GM18909 (cell line): ENCODE measurements around the gene IL17B.

Experiments used
- ATAC-seq: cut with Tn5 transposase; IDR thresholded peaks from one replicate; pipeline ENCODE4 v1.9.1; 2021; ENCODE audit warnings: mild to moderate bottlenecking; ENCODE audit not compliant: unreplicated experiment, poor library complexity

IL17B gene

GRCh38 chr5:149381261-149381985, 2.3 kb upstream of the IL17B start:
- peak; percentile 19 for ATAC-seq

- no peak for ATAC-seq
Measured at GRCh38 chr5:149380466-149381121, 1.5 kb upstream of the IL17B start.

- no peak for ATAC-seq
Measured at GRCh38 chr5:149379818-149380374, 804 bp upstream of the IL17B start.

GRCh38 chr5:149378241-149378820, 761 bp downstream of the IL17B start:
- ATAC-seq, result no peak

GRCh38 chr5:149376711-149377447, 2.2 kb downstream of the IL17B start:
- no peak for ATAC-seq

- no peak for ATAC-seq
Measured at GRCh38 chr5:149376104-149376503, 3.0 kb downstream of the IL17B start.

- ATAC-seq, result no peak
Measured at GRCh38 chr5:149375434-149375833, 3.7 kb downstream of the IL17B start.

GRCh38 chr5:149374801-149375200, 4.3 kb downstream of the IL17B start:
- no peak for ATAC-seq

- ATAC-seq, result no peak
Measured at GRCh38 chr5:149374303-149374702, 4.8 kb downstream of the IL17B start.

GRCh38 chr5:149372932-149373331, 6.2 kb downstream of the IL17B start:
- no peak for ATAC-seq

- no peak for ATAC-seq
Measured at GRCh38 chr5:149372076-149372795, 6.9 kb downstream of the IL17B start.

GRCh38 chr5:149371296-149371962, 7.7 kb downstream of the IL17B start:
- peak; percentile 84 for ATAC-seq

- no peak for ATAC-seq
Measured at GRCh38 chr5:149370878-149371277, 8.2 kb downstream of the IL17B start.

- ATAC-seq, result no peak
Measured at GRCh38 chr5:149367972-149368645, 11.0 kb downstream of the IL17B start.

- peak; percentile 75 for ATAC-seq
Measured at GRCh38 chr5:149367249-149367971, 11.7 kb downstream of the IL17B start.

GRCh38 chr5:149366169-149366729, 12.8 kb downstream of the IL17B start:
- ATAC-seq, result no peak

GRCh38 chr5:149365418-149365817, 13.7 kb downstream of the IL17B start:
- ATAC-seq, result no peak

- ATAC-seq, result no peak
Measured at GRCh38 chr5:149364719-149365118, 14.4 kb downstream of the IL17B start.
